Epithelial cell of proximal tubule (primary cell): ENCODE measurements around the gene PPP4R4. TPM values are rescaled to one million over a fixed set of nuclear protein-coding genes. Genes with fewer than 3 reads are reported as not detected.

ENCODE experiments used
- DNase-seq: peaks from one replicate; pipeline ENCODE4 v3.0.0-alpha.2; 2011; ENCODE audit warnings: low read depth
- H3K4me3 ChIP-seq: 2 replicates; pipeline ENCODE4 v1.5.1; 2011; ENCODE audit warnings: low read depth, mild to moderate bottlenecking, low read length
- total RNA-seq: library from RNA; depleted of rRNA; stranded (reverse); fragments of >200 nt; gene quantifications from 2 replicates; pipeline ENCODE4 v1.2.3, GENCODE V29; 2015
- TF ChIP-seq, protein P1 (sequence below): conservative IDR thresholded peaks from 2 replicates; pipeline ENCODE4 v1.5.1; 2012; ENCODE audit warnings: low read depth, mild to moderate bottlenecking, low read length

PPP4R4 gene
- total RNA-seq, 1 donor from 2014 or later = 1.7 TPM

DNA sequence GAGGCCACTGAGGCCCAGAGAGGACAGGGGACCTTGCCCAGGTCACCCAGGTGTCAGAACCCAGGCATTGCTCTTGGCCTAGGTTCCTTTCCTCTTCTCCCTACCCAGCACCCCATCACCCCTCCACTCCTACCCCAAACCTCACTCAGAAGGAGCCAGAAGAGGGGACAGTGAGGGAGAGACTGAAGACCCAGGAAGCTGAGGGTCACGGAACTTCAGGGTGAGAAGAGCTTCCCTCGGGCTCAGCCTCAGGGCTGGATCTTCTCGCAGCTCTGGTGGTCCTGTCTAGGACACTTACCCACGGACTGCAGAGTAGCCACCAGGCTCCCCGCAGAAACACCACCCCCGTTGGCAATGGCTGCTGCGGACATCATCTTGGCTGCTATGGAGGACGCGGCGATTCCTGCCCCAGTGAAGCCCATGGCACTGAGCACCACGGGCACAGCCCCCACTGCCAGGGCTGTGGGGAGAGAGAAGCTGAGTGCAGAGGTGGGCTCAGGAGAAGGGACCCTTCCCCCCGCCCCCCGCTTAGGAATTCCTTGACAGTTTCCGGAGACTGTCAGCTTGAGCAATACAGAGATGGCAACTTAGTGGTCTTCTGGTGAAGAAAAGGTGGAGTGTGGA, 45.8 kb upstream of the PPP4R4 start:
- DNase-seq = no peak
- TF ChIP-seq, protein P1, sequence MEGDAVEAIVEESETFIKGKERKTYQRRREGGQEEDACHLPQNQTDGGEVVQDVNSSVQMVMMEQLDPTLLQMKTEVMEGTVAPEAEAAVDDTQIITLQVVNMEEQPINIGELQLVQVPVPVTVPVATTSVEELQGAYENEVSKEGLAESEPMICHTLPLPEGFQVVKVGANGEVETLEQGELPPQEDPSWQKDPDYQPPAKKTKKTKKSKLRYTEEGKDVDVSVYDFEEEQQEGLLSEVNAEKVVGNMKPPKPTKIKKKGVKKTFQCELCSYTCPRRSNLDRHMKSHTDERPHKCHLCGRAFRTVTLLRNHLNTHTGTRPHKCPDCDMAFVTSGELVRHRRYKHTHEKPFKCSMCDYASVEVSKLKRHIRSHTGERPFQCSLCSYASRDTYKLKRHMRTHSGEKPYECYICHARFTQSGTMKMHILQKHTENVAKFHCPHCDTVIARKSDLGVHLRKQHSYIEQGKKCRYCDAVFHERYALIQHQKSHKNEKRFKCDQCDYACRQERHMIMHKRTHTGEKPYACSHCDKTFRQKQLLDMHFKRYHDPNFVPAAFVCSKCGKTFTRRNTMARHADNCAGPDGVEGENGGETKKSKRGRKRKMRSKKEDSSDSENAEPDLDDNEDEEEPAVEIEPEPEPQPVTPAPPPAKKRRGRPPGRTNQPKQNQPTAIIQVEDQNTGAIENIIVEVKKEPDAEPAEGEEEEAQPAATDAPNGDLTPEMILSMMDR = no peak
- H3K4me3 ChIP-seq = peak overlapping the region; percentile 75

DNA sequence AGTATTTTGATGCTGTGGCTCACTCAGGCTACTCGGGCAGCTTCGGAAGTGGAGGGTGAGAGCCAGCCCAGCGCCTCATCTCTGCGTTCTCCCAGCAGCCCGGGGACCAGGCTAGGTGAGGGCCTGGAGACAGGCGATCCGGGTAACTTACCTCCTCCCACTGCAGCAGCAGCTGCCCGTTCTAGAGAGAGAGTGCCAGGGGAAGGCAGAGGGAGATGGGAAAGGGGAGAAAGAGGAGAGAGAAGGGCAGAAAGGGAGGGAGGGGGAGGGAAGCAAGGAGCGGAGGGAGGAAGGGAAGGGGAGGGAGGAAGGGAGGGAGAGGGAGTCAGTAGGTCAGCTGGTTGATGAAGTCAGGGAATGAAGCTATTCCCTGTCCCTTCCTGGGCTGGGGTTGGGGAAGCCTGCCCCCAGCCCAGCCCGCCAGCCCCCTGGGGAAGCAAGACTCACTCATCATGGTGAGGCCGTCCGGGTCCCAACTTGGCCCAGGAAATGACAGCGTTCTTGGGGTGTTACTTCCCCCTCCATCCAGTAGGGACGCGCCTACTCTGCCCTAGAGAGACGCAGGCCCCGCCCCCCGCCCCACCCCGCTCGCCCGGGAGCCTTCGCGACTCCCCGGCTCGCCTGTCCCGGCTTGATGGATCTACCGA, 44.9 kb upstream of the PPP4R4 start, which contains the start of gene IFI27L2:
IFI27L2 (minus strand) TSS at position 494 of the 647 bp plus-strand sequence; CDS start at position 454, 40 bp downstream.
- H3K4me3 ChIP-seq = peak within 1 kb of the TSS; percentile 75

DNA sequence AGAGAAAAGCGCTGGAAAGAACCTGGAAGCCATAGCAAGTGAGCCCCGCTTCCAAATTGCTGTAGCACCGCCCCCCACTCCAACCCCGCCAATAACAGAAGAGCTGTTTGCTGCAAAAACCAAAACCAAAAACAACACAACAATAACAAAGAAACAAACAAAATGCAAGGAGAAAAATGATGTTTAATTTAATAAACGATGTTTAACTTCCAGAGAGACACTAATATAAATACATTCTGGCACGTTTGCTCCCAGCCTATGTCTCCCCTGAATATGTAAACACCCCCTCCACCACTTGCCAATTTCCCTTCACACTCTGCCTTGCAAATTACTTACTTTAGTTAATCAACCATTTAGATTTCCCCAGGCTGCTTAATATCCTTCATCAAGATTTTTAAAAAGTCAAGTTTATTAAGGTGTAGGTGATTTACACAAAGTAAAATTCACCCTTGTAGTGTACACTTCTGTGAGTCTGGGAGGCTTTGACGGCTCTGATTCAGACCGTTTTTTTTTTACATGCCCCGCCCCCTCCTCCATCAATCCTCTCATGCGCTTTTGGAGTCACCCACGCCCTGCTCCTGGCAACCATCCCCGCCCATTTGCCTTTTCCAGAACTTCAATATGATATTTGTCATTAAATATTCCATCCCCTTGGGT, 44.2 kb upstream of the PPP4R4 start:
- DNase-seq = no peak
- TF ChIP-seq, protein P1 = no peak
- peak overlapping the region; percentile 75 for H3K4me3 ChIP-seq

More for the DNA sequence above, 44.9 kb upstream of the PPP4R4 start, which contains the start of gene IFI27L2:
- TF ChIP-seq, protein P1 = peak; percentile 25
- no peak for DNase-seq

DNA sequence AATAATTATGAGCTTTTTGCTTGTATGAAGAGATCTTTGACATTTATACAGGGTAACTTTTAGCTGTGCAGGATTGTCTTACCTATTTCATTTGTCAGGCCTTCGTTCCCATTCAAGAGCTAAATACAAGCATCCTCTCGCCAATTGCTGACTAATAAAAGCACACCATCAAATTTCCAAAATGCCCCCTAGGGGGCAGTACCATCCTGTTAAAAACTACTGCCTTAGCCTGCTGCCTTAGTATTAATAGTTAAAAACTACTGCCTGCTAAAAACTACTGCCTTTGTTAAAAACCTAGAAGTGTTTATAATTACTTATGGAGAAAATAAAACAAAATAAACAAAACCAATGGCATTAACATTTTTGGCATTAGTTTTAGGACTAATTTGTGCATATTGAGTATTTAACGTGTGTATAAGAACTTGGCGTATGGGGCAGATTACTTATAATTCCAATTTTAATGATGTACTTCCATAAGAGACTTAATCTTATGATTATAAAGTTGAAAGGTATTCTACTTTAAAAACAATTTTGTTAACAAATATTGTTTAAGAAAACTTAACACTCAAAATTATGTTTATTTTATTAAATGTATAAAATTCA, 41.7 kb upstream of the PPP4R4 start:
- H3K4me3 ChIP-seq = no peak overlapping the region
- TF ChIP-seq, protein P1 = peak; percentile 82
- no peak for DNase-seq

DNA sequence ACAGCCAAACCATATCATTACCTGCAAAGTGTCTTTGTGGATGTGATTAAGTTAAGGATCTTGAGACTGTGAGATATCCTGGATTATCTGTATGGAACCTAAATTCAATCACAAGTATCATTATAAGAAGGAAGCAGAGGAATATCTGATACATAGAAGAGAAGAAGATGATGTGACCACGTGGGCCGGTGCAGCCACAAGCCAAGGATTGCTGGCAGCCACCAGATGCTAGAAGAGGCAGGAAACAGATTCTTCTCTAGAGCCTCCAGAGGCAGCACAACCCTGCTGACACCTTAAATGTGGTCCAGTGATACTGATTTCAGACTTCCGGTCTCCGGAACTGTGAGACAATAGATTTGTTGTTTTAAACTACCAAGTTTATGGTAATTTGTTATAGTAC, 38.6 kb upstream of the PPP4R4 start:
- DNase-seq = no peak

DNA sequence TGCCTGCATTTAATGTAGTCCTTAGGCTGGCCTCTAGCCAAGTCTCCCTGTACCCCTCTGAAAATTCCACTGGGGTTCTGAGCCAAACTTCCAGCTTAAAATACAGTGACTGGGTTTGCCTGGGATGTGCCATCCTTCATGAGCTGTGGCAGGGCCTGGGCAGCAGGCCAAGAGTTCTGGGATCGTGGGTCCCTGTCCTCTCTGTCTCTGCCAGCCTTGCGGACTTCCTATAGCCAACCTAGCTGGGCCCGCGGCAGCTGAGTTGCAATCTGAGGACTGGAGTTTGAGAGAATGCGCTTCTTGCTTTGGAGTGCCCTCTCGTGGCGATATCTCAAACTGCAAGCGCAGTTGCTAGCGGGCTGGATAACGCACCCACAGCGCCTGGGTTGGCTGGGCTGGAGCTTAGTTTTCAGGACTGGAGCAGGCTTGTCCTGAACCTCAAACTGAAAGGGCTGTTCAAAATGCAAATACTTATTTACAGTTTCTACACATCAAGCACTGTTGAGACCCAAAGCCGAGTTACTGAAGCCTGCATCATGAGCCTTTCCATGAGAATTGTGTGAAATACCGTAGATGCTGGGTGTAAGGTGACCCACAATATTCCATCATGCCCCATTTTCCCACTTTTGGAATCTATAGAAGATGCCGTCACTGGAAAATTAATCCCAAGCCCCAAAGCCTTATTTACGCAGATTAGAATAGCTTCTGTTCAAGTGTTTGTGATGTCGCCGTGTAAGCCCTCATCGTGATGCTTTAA, 37.4 kb upstream of the PPP4R4 start:
- H3K4me3 ChIP-seq = no peak overlapping the region
- DNase-seq = no peak
- TF ChIP-seq, protein P1 = peak; percentile 98

More for the DNA sequence above, 38.6 kb upstream of the PPP4R4 start:
- no peak overlapping the region for H3K4me3 ChIP-seq
- TF ChIP-seq, protein P1 = no peak
